ENCODE data around the gene TTC7B. TPM values are rescaled to one million over a fixed set of nuclear protein-coding genes. Genes with fewer than 3 reads are reported as not detected.

Gene TTC7B
- total RNA-seq, 4 donors from 2014 or later = 31.0 to 49.7 (median 45.1) TPM

- TF ChIP-seq CTCF (IDR thresholded peaks at IDR 0.05; ENCODE audit: low read depth) = no peak
Measured at GRCh38 chr14:90543876-90544275, 272.4 kb downstream of the TTC7B start.

GRCh38 chr14:90541076-90541634, 275.1 kb downstream of the TTC7B start:
- no peak for TF ChIP-seq CTCF (IDR thresholded peaks at IDR 0.05; ENCODE audit: low read depth)

GRCh38 chr14:90540437-90540836, 275.8 kb downstream of the TTC7B start:
- no peak for TF ChIP-seq CTCF (IDR thresholded peaks at IDR 0.05; ENCODE audit: low read depth)

GRCh38 chr14:90539996-90540395, 276.2 kb downstream of the TTC7B start:
- TF ChIP-seq CTCF (IDR thresholded peaks at IDR 0.05; ENCODE audit: low read depth) = no peak

GRCh38 chr14:90539496-90539775, 276.8 kb downstream of the TTC7B start:
- TF ChIP-seq CTCF (IDR thresholded peaks at IDR 0.05; ENCODE audit: low read depth) = no peak

- TF ChIP-seq CTCF (IDR thresholded peaks at IDR 0.05; ENCODE audit: low read depth) = no peak
Measured at GRCh38 chr14:90538716-90539495, 277.3 kb downstream of the TTC7B start.

- no peak for TF ChIP-seq CTCF (IDR thresholded peaks at IDR 0.05; ENCODE audit: low read depth)
Measured at GRCh38 chr14:90538095-90538494, 278.1 kb downstream of the TTC7B start.

Data from subcutaneous adipose tissue (tissue), 4 donors.